H1 (cell line): ENCODE results near the gene CUTC. TPM values are rescaled to one million over a fixed set of nuclear protein-coding genes. Genes with fewer than 3 reads are reported as not detected.

ENCODE experiments used
- ATF3 ChIP-seq: IDR thresholded peaks from 2 replicates; pipeline ENCODE4 v1.6.1; 2011; ENCODE audit warnings: low read depth, mild to moderate bottlenecking, low read length; ENCODE audit not compliant: insufficient read depth
- CHD1 ChIP-seq: IDR thresholded peaks from 2 replicates; pipeline ENCODE4 v1.6.1; 2012; ENCODE audit warnings: low read depth, low read length, improper control_type of control experiment
- CHD2 ChIP-seq: IDR thresholded peaks from 2 replicates; pipeline ENCODE4 v1.6.1; 2012; ENCODE audit warnings: low read length, improper control_type of control experiment
- CHD7 ChIP-seq: fragments of 300-600 bp; sonication (generic); IDR thresholded peaks from 2 replicates; pipeline ENCODE4 v1.7.1; 2012; ENCODE audit warnings: low read length, moderate library complexity, mild to moderate bottlenecking, inconsistent platforms; ENCODE audit not compliant: insufficient replicate concordance
- EP300 ChIP-seq, 2 experiments: IDR thresholded peaks; 1 replicate in 1 of 2; 2 replicates in 1 of 2; pipeline ENCODE4 v1.6.1; 2011 to 2012; ENCODE audit warnings: low read depth in 2 of 2, low read length in 2 of 2, mild to moderate bottlenecking in 2 of 2, borderline replicate concordance in 1 of 2, inconsistent platforms in 1 of 2, moderate library complexity in 1 of 2
- FOSL1 ChIP-seq: IDR thresholded peaks from 2 replicates; pipeline ENCODE4 v1.6.1; 2011; ENCODE audit warnings: mild to moderate bottlenecking, low read depth, low read length, moderate library complexity; ENCODE audit not compliant: insufficient read depth
- HDAC6 ChIP-seq: IDR thresholded peaks from one replicate; pipeline ENCODE4 v1.7.1; 2012; ENCODE audit warnings: low read depth, mild to moderate bottlenecking, inconsistent platforms, low read length, moderate library complexity
- RBBP5 ChIP-seq: IDR thresholded peaks from 2 replicates; pipeline ENCODE4 v1.7.1; 2012; ENCODE audit warnings: low read depth, mild to moderate bottlenecking, inconsistent platforms, low read length, moderate library complexity, borderline replicate concordance
- SUZ12 ChIP-seq: fragments of 200-600 bp; sonication (generic); IDR thresholded peaks from 2 replicates; pipeline ENCODE4 v1.6.1; 2012; ENCODE audit warnings: mild to moderate bottlenecking, inconsistent platforms, low read length, moderate library complexity, mixed read lengths
- TAF7 ChIP-seq: optimal IDR thresholded peaks from 2 replicates; pipeline ENCODE3; 2011; ENCODE audit warnings: low read depth, mild to moderate bottlenecking, inconsistent platforms, low read length, moderate library complexity, borderline replicate concordance
- polyA plus RNA-seq, 7 experiments: library from polyadenylated mRNA; depleted of rRNA in 3 of 7; stranded (reverse) in 5 of 7; unstranded in 2 of 7; fragments of >200 nt in 5 of 7; fragments of 200-250 nt in 2 of 7; gene quantifications; 1 replicate in 5 of 7; 2 replicates in 1 of 7; 4 replicates in 1 of 7; pipeline versions ENCODE4 v1.2.1 to v1.2.3, GENCODE V29; 2011 to 2013; ENCODE audit warnings: missing spikeins in 2 of 7, mixed read lengths in 2 of 7
- total RNA-seq: library from RNA; stranded (reverse); fragmentation: NEBNext Ultra II Directional; extraction: Animal tissue kit (Norgen Biotek cat#: 25700); gene quantifications from 2 replicates; pipeline ENCODE4 v1.2.1, GENCODE V29; 2021

Gene CUTC
- total and polyA plus RNA-seq, 2 of the 8 experiments (the other 6 are each of a cell fraction or from before 2014, with no cell fraction given), result 25.3 to 25.6 TPM

GRCh38 chr10:99798920-99799319, 66.9 kb downstream of the CUTC start (continued):
- no peak for TF ChIP-seq CHD7
- no peak for TF ChIP-seq SUZ12
- TF ChIP-seq TAF7, result no peak
- TF ChIP-seq HDAC6, result no peak
- no peak for TF ChIP-seq EP300 (IDR thresholded peaks at IDR 0.05; ENCODE audit: borderline replicate concordance in 1 of 2, low read depth in 2 of 2, low read length in 2 of 2)
- no peak for TF ChIP-seq CHD1
- no peak for TF ChIP-seq FOSL1
- TF ChIP-seq RBBP5, result no peak
- TF ChIP-seq ATF3, result no peak
- TF ChIP-seq CHD2, result no peak
